ENCODE data around the gene CDKN1B. TPM values are rescaled to one million over a fixed set of nuclear protein-coding genes. Genes with fewer than 3 reads are reported as not detected.

The CDKN1B gene
- total RNA-seq, 1 experiment from 2014 or later: 27.7 TPM

- no peaks in the 10 kb centered on the region for H3K23me2 ChIP-seq (ENCODE audit: insufficient read length, low read depth, low read length, poor library complexity, severe bottlenecking)
- no peak overlapping the region for H2AK5ac ChIP-seq (ENCODE audit: insufficient read length, low read length)
- H2BK120ac ChIP-seq (ENCODE audit: low read depth, low read length, poor library complexity, severe bottlenecking): no peak overlapping the region
- no CpG with 5 or more reads among the region's 2 CpGs for WGBS (ENCODE audit: extremely low coverage, insufficient read length, low lambda C conversion rate)
- no peak overlapping the region for H3K18ac ChIP-seq (ENCODE audit: insufficient read length, low read depth, low read length)
- no peak overlapping the region for H3K4ac ChIP-seq (ENCODE audit: low read depth, low read length)
- Mint-ChIP-seq H3K4me1 (no peaks in the 10 kb centered on the region), H3K4me3 (no peak overlapping the region), H3K27me3 (ENCODE audit: low read depth) (peaks cover 4% of the 10 kb centered on the region), H3K9me3 (no peaks in the 10 kb centered on the region), H3K36me3 (ENCODE audit: insufficient read depth in 1 of 3, low read depth in 3 of 3) (no peaks in the 10 kb centered on the region), H3K27ac (no peak overlapping the region)
- H3K14ac ChIP-seq (ENCODE audit: insufficient read depth, low read length): no peak overlapping the region
- no peak for TF ChIP-seq CTCF (conservative IDR thresholded peaks at IDR 0.05)
- no peak overlapping the region for H3K9ac ChIP-seq (ENCODE audit: extremely low read depth, insufficient read length, low read length)
- no peaks in the 10 kb centered on the region for H3K4me1 ChIP-seq (ENCODE audit: insufficient read depth, low read length)
- DNase-seq: no peak
- no peak overlapping the region for H2BK5ac ChIP-seq (ENCODE audit: insufficient read length, low read length)
- H4K91ac ChIP-seq (ENCODE audit: insufficient read length, low read depth, low read length): no peak overlapping the region
- H3K23ac ChIP-seq (ENCODE audit: insufficient read length, low read depth, low read length): no peak overlapping the region
- H4K5ac ChIP-seq (ENCODE audit: insufficient read length, low read depth, low read length): no peak overlapping the region
- no peaks in the 10 kb centered on the region for H3K79me1 ChIP-seq (ENCODE audit: insufficient read depth, low read depth, low read length, poor library complexity, severe bottlenecking)
- no peak overlapping the region for H4K8ac ChIP-seq (replicated peaks; ENCODE audit: insufficient read length, low read depth, low read length)
- H3T11ph ChIP-seq (ENCODE audit: low read length): no peak overlapping the region
- H3K79me2 ChIP-seq (ENCODE audit: insufficient read depth, low read length): no peaks in the 10 kb centered on the region
- no peak overlapping the region for H3K27ac ChIP-seq (ENCODE audit: insufficient read length, low read depth, low read length)
- no peaks in the 10 kb centered on the region for H4K20me1 ChIP-seq (ENCODE audit: control insufficient read depth, insufficient read depth, insufficient read length)
- H2BK12ac ChIP-seq (ENCODE audit: insufficient read length, low read depth, low read length): no peak overlapping the region
- H2BK15ac ChIP-seq (ENCODE audit: low read depth, low read length): no peak overlapping the region
- no peak overlapping the region for H3K4me2 ChIP-seq (ENCODE audit: insufficient read depth, insufficient read length, low read length)
- no peaks in the 10 kb centered on the region for H3K27me3 ChIP-seq (ENCODE audit: insufficient read depth, low read length)
- H3K56ac ChIP-seq (ENCODE audit: insufficient read length, low read depth, low read length): no peak overlapping the region
- H2AFZ ChIP-seq (ENCODE audit: low read length): no peak overlapping the region
- H3K9me3 ChIP-seq (ENCODE audit: control insufficient read depth, low read depth, low read length): no peaks in the 10 kb centered on the region
- H2BK20ac ChIP-seq (ENCODE audit: low read depth, low read length, poor library complexity, severe bottlenecking): no peak overlapping the region
Measured at GRCh38 chr12:12757121-12757520, 40.0 kb downstream of the CDKN1B start.

Data from H9 (cell line).